Mucosa of stomach (tissue), 1 donor: ENCODE data around the gene SORCS2.

Experiments
- H3K27me3 ChIP-seq: one replicate; pipeline ENCODE4 v1.7.0; 2013; ENCODE audit warnings: mild to moderate bottlenecking, low read length; ENCODE audit not compliant: control insufficient read depth, insufficient read depth
- H3K36me3 ChIP-seq: one replicate; pipeline ENCODE4 v1.7.0; 2013; ENCODE audit warnings: low read length; ENCODE audit not compliant: control insufficient read depth, insufficient read depth
- H3K4me1 ChIP-seq: one replicate; pipeline ENCODE4 v1.7.0; 2013; ENCODE audit warnings: mild to moderate bottlenecking, low read length; ENCODE audit not compliant: control insufficient read depth, insufficient read depth
- H3K4me3 ChIP-seq: one replicate; pipeline ENCODE4 v1.7.0; 2013; ENCODE audit warnings: low read length
- H3K9ac ChIP-seq: one replicate; pipeline ENCODE4 v1.7.0; 2013; ENCODE audit warnings: mild to moderate bottlenecking, low read length, moderate library complexity
- H3K9me3 ChIP-seq: one replicate; pipeline ENCODE4 v1.7.0; 2013; ENCODE audit warnings: mild to moderate bottlenecking, low read length, moderate library complexity; ENCODE audit not compliant: control insufficient read depth
- donor health status: Pancreatic carcinoma.

SORCS2 gene

GRCh38 chr4:7781993-7782392, 589.7 kb downstream of the SORCS2 start:
- H3K36me3 ChIP-seq: peaks cover 7% of the 10 kb centered on the region

GRCh38 chr4:7782783-7783182, 590.4 kb downstream of the SORCS2 start:
- H3K36me3 ChIP-seq: peaks cover 6% of the 10 kb centered on the region

More at GRCh38 chr4:7781993-7782392, 589.7 kb downstream of the SORCS2 start:
- no peaks in the 10 kb centered on the region for H3K27me3 ChIP-seq
- no peak overlapping the region for H3K4me3 ChIP-seq
- H3K9ac ChIP-seq: no peak overlapping the region
- no peaks in the 10 kb centered on the region for H3K4me1 ChIP-seq
- H3K9me3 ChIP-seq: no peaks in the 10 kb centered on the region

GRCh38 chr4:7783541-7783940, 591.2 kb downstream of the SORCS2 start:
- H3K4me3 ChIP-seq: no peak overlapping the region
- H3K9me3 ChIP-seq: no peaks in the 10 kb centered on the region
- no peaks in the 10 kb centered on the region for H3K4me1 ChIP-seq
- H3K9ac ChIP-seq: no peak overlapping the region
- H3K36me3 ChIP-seq: peaks cover 6% of the 10 kb centered on the region
- no peaks in the 10 kb centered on the region for H3K27me3 ChIP-seq

More at GRCh38 chr4:7782783-7783182, 590.4 kb downstream of the SORCS2 start:
- Histone ChIP-seq H3K4me1 (no peaks in the 10 kb centered on the region), H3K4me3 (no peak overlapping the region), H3K9ac (no peak overlapping the region), H3K27me3 (no peaks in the 10 kb centered on the region), H3K9me3 (no peaks in the 10 kb centered on the region)

- Histone ChIP-seq H3K9ac (no peak overlapping the region), H3K4me3 (no peak overlapping the region), H3K9me3 (no peaks in the 10 kb centered on the region), H3K27me3 (no peaks in the 10 kb centered on the region), H3K4me1 (no peaks in the 10 kb centered on the region), H3K36me3 (peaks cover 6% of the 10 kb centered on the region)
Measured at GRCh38 chr4:7784131-7784870, 592.0 kb downstream of the SORCS2 start.

- H3K27me3 ChIP-seq: no peaks in the 10 kb centered on the region
- no peaks in the 10 kb centered on the region for H3K4me1 ChIP-seq
- H3K9me3 ChIP-seq: no peaks in the 10 kb centered on the region
- H3K36me3 ChIP-seq: peaks cover 6% of the 10 kb centered on the region
- H3K9ac ChIP-seq: no peak overlapping the region
- no peak overlapping the region for H3K4me3 ChIP-seq
Measured at GRCh38 chr4:7785017-7785416, 592.7 kb downstream of the SORCS2 start.

GRCh38 chr4:7786040-7786439, 593.7 kb downstream of the SORCS2 start:
- no peaks in the 10 kb centered on the region for H3K9me3 ChIP-seq
- H3K4me3 ChIP-seq: no peak overlapping the region
- no peaks in the 10 kb centered on the region for H3K4me1 ChIP-seq
- H3K27me3 ChIP-seq: no peaks in the 10 kb centered on the region
- no peak overlapping the region for H3K9ac ChIP-seq
- peaks cover 6% of the 10 kb centered on the region for H3K36me3 ChIP-seq

GRCh38 chr4:7786517-7786916, 594.2 kb downstream of the SORCS2 start:
- Histone ChIP-seq H3K4me3 (no peak overlapping the region), H3K4me1 (no peaks in the 10 kb centered on the region), H3K36me3 (peaks cover 6% of the 10 kb centered on the region), H3K9ac (no peak overlapping the region), H3K27me3 (no peaks in the 10 kb centered on the region), H3K9me3 (no peaks in the 10 kb centered on the region)

- no peaks in the 10 kb centered on the region for H3K4me1 ChIP-seq
- H3K36me3 ChIP-seq: peaks cover 8% of the 10 kb centered on the region
- H3K27me3 ChIP-seq: no peaks in the 10 kb centered on the region
- no peaks in the 10 kb centered on the region for H3K9me3 ChIP-seq
- H3K4me3 ChIP-seq: no peak overlapping the region
- no peak overlapping the region for H3K9ac ChIP-seq
Measured at GRCh38 chr4:7787067-7787466, 594.7 kb downstream of the SORCS2 start.

- no peaks in the 10 kb centered on the region for H3K4me1 ChIP-seq
- H3K9ac ChIP-seq: no peak overlapping the region
- no peak overlapping the region for H3K4me3 ChIP-seq
- H3K9me3 ChIP-seq: no peaks in the 10 kb centered on the region
- H3K27me3 ChIP-seq: no peaks in the 10 kb centered on the region
- H3K36me3 ChIP-seq: peaks cover 9% of the 10 kb centered on the region
Measured at GRCh38 chr4:7787681-7788141, 595.4 kb downstream of the SORCS2 start.

GRCh38 chr4:7788193-7788592, 595.9 kb downstream of the SORCS2 start:
- no peaks in the 10 kb centered on the region for H3K9me3 ChIP-seq
- no peak overlapping the region for H3K4me3 ChIP-seq
- peaks cover 9% of the 10 kb centered on the region for H3K36me3 ChIP-seq

GRCh38 chr4:7788694-7789425, 596.5 kb downstream of the SORCS2 start:
- H3K9ac ChIP-seq: no peak overlapping the region
- no peaks in the 10 kb centered on the region for H3K27me3 ChIP-seq
- no peak overlapping the region for H3K4me3 ChIP-seq
- H3K36me3 ChIP-seq: peaks cover 9% of the 10 kb centered on the region
- no peaks in the 10 kb centered on the region for H3K4me1 ChIP-seq
- H3K9me3 ChIP-seq: no peaks in the 10 kb centered on the region

More at GRCh38 chr4:7788193-7788592, 595.9 kb downstream of the SORCS2 start:
- no peaks in the 10 kb centered on the region for H3K4me1 ChIP-seq
- H3K27me3 ChIP-seq: no peaks in the 10 kb centered on the region
- H3K9ac ChIP-seq: no peak overlapping the region

GRCh38 chr4:7790023-7790422, 597.7 kb downstream of the SORCS2 start:
- H3K4me1 ChIP-seq: no peaks in the 10 kb centered on the region
- no peak overlapping the region for H3K4me3 ChIP-seq
- no peaks in the 10 kb centered on the region for H3K27me3 ChIP-seq
- peaks cover 4% of the 10 kb centered on the region for H3K36me3 ChIP-seq
- no peak overlapping the region for H3K9ac ChIP-seq
- no peaks in the 10 kb centered on the region for H3K9me3 ChIP-seq
